GM13976 (cell line): ENCODE results near the gene ADGRF5.

Experiments
- DNase-seq: peaks from one replicate; pipeline ENCODE4 v3.0.0; 2012; ENCODE audit warnings: low spot score
- CTCF ChIP-seq: IDR thresholded peaks from 2 replicates; pipeline ENCODE4 v1.5.1; 2012; ENCODE audit warnings: borderline replicate concordance, mild to moderate bottlenecking; ENCODE audit not compliant: insufficient read depth; ENCODE audit errors: extremely low read depth, missing control alignments, control extremely low read depth
- in situ Hi-C: fragments of 300-500 bp; cut with MboI; formaldehyde crosslinking; loops from one replicate; pipeline ENCODE4 v1.12.0; 2022; ENCODE audit warnings: low sequenced_read_pairs, mixed read lengths, inconsistent platforms; ENCODE audit not compliant: unreplicated experiment

Gene ADGRF5

GRCh38 chr6:46933751-46934150 lies 12.0 kb upstream of the ADGRF5 start:
- in situ Hi-C loops: no loop called here
- DNase-seq: no peak
- TF ChIP-seq CTCF: no peak

GRCh38 chr6:46932526-46933319 lies 11.0 kb upstream of the ADGRF5 start:
- in situ Hi-C loops: no loop called here
- no peak for DNase-seq
- no peak for TF ChIP-seq CTCF

GRCh38 chr6:46931416-46931815 lies 9.7 kb upstream of the ADGRF5 start:
- DNase-seq: no peak
- no peak for TF ChIP-seq CTCF
- in situ Hi-C loops: no loop called here

GRCh38 chr6:46930331-46930730 lies 8.6 kb upstream of the ADGRF5 start:
- in situ Hi-C loops: no loop called here
- DNase-seq: no peak
- no peak for TF ChIP-seq CTCF

- TF ChIP-seq CTCF: no peak
- in situ Hi-C loops: no loop called here
- DNase-seq: no peak
These were observed 5.3 kb upstream of the ADGRF5 start for GRCh38 chr6:46927066-46927465.

- no peak for TF ChIP-seq CTCF
- in situ Hi-C loops: no loop called here
- no peak for DNase-seq
These were observed 4.7 kb upstream of the ADGRF5 start for GRCh38 chr6:46926481-46926880.
